Left renal pelvis (tissue), 4 donors: ENCODE results near the gene MCF2. TPM values are rescaled to one million over a fixed set of nuclear protein-coding genes. Genes with fewer than 3 reads are reported as not detected.

Experiments
- polyA plus RNA-seq, 4 donors: library from polyadenylated mRNA; unstranded; fragments of 120-200 nt; gene quantifications; one replicate each; pipeline ENCODE4 v1.2.1, GENCODE V29; 2013; ENCODE audit not compliant: insufficient read length in 4 of 4

MCF2 gene
- polyA plus RNA-seq, 4 donors, result 0.92 to 4.6 (median 1.3) TPM

Other genes starting within 250 kb of the MCF2 start
- under 1 TPM in 1 of 4 donors, not detected in 3; 0.27 TPM for gene F9, start 177.4 kb downstream of the MCF2 start, polyA plus RNA-seq
- gene ATP11C, start 224.9 kb upstream of the MCF2 start, polyA plus RNA-seq, result 10 to 100 TPM; 36.3 to 45.2 (median 42.2) TPM